Measurements from ENCODE around the gene PRDX5. TPM values are rescaled to one million over a fixed set of nuclear protein-coding genes. Genes with fewer than 3 reads are reported as not detected.
"Not testable (repeated sequence)": the region's sequence is repeated elsewhere in the genome, so short reads cannot be mapped to it uniquely, and the experiment has no call there.

The PRDX5 gene
- total RNA-seq, 1 donor from 2014 or later: 410 TPM

DNA sequence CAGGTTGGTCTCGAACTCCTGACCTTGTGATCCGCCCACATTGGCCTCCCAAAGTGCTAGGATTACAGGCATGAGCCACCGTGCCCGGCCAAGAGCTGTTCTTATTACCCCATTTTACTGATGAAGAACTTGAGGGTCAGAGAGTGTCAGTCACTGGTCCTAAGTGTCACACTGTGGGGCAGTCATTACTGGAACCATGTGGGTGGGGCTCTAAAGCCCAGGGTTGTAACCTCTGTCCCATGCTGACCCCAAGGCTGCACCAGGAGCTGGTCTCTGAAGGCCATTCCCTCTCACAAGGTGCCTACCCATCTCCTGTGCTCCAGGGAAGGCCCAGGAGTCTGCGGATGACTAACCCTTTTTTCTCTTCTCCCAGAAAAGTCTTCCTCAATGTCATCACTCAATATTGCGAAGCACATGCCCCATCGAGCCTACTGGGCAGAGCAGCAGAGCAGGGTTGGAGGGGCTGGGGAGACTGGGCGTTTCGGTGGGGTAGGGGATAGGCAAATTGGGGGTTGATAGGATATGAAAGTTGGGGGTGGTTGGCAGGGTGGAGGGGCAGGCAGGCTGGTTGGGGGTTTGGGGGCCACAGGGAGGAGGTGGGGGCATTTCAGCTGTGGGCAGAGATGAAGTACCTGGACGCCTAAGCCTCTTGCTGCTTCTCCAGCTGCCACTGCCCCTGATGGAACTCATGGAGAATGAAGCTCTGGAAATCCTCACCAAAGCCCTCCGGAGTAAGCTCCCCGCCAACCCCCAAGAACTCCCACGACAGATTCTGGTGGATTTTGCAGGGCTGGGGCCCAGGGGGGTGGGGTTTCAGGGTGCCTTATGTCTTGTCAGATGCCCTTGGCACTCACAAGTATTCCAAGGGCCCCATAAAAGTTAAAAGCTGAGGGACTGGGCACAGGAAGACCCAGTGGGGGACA is 14.6 kb upstream of the PRDX5 start:
- intact Hi-C loops (cut with DNase I): loop anchor here (1.0 to 5.0 kb wide), 6 partner anchors 19 to 116 kb away; partner anchors contain the start of genes BAD, FKBP2, GPR137 and PLCB3
- DNase-seq (ENCODE audit: missing footprints) (peak; percentile 17), ATAC-seq (no peak)

DNA sequence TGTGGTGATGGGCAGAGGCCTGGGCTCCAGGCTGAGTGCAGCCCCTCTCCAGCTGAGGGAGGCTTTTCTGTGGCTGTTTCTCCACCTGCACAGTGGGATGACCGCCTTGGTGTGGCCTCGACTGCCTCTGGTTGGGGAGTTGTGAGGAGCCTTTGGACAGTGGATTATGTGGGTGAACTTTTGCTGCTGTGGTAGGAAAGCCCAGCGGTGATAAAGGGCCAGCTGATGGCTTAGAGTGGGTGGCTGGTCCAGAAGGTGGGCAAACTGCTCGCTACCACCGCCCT is 13.9 kb upstream of the PRDX5 start:
- ATAC-seq (no peak), DNase-seq (ENCODE audit: missing footprints) (peak; percentile 56)
- intact Hi-C loops (cut with DNase I): loop anchor here (1.0 to 5.0 kb wide), 6 partner anchors 19 to 117 kb away; partner anchors contain the start of genes BAD, FKBP2, GPR137 and PLCB3

DNA sequence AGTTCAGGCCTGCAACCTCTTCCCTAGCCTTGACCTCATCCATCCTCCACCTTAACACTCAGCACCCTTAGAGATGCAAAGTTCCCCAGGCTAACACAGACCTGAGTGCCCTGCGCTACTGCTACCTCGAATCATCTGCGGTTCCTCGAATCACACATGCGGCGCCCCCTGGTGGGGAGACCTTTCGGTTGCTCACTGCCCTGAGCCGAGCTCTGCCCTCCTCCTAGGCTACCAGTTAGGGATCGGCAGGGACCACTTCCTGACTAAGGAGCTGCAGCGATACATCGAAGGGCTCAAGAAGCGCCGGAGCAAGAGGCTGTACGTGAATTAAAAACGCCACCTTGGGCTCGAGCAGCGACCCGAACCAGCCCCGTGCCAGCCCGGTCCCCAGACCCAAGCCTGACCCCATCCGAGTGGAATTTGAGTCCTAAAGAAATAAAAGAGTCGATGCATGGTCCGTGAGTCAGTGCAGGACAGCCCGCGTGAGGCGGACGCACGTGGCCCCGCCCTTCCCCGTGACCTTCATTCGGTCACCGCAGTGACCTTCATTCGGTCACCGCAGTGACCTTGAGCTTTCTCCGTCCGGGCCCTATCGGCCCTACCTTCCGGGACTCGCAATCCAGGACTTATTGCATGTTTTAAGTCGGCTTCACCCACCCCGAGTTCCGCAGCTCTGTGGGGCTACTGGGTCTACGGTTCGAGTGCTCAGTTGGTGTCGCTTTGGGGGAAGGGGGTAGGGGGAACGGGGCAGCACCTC is 13.4 kb upstream of the PRDX5 start:
- ATAC-seq: peak; percentile 54
- intact Hi-C loops (cut with DNase I): loop anchor here (1.0 to 5.0 kb wide), 7 partner anchors 20 to 117 kb away; partner anchors contain the start of genes BAD, FKBP2, GPR137 and PLCB3
- peak; percentile 94 for DNase-seq (ENCODE audit: missing footprints)

DNA sequence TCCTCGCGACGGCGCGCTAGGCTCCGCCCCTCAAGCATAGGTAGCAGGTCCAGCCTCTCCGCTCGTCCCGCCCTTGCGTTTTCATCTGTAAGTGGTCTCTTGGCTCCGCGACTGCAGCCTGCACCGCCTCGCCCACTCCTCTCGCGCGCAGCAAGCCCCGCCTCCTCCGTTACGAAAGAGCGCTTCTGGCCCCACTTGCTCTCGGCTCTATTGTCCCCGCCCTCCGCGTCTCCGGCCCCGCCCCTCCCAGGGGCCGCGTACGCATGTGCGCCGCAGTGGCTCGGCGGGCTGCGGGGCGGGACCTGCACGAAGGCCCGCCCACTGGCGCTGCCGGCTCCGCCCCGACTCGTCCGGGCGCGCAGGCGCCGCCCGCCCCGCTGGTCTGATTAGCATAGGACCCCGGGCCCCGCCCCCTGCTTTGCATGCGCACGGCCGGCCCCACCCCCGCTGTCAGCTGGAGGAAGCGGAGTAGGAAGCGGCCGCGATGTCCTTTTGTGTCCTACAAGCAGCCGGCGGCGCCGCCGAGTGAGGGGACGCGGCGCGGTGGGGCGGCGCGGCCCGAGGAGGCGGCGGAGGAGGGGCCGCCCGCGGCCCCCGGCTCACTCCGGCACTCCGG is 12.7 kb upstream of the PRDX5 start, which contains the start of gene ESRRA:
ESRRA (plus strand) TSS at position 450 of the 616 bp plus-strand sequence. CDS start 1,656 bp downstream, outside the sequence.
- peak; percentile 100 for DNase-seq (ENCODE audit: missing footprints)
- intact Hi-C loops (cut with DNase I): loop anchor here (1.0 to 2.0 kb wide), 4 partner anchors 20 to 64 kb away; partner anchors contain the start of genes BAD, FKBP2 and GPR137
- peak; percentile 92 for ATAC-seq

DNA sequence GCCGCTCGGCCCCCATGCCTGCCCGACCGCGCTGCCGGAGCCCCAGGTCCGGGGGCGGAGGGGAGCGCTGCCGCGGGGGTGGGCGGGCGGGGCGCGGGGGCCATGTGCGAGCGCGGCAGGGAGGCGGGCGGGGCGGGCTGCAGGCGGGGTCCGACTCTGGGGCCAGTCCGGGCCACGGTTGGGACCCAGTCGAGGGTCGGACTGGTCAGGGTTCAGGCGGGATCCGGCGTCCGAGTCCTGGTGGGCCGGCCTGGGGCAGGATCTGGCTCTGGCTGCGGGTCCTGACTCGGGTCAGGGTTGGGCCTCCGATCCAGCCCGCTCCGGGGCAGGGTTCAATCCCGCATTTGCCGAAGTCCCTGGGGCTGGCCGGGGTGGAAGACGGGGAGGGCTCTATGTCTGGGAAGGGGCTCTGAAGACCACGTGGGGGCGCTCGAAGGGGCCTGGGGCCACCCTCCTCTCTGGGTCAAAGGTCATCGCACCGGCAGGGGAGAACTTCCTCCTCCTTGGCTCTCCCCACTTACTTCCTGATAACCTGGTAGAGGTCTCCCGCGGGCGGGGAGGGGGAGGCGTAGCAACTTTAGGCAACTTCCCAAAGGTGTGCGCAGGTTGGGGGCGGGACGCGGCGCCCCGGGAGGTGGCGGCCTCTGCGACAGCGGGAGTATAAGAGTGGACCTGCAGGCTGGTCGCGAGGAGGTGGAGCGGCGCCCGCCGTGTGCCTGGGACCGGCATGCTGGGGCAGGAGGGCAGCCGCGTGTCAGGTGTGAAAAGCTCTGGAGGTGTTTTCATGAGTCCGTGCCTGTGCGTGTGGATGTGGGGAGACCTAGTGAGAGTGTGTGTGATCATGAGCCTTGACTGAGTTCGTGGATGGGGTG is 12.0 kb upstream of the PRDX5 start:
- ATAC-seq: peak; percentile 10
- peak; percentile 88 for DNase-seq (ENCODE audit: missing footprints)
- intact Hi-C loops (cut with DNase I): loop anchor here (1.0 to 2.0 kb wide), 4 partner anchors 21 to 65 kb away; partner anchors contain the start of genes BAD, FKBP2 and GPR137

- intact Hi-C loops (cut with DNase I): no loop called here
- DNase-seq (ENCODE audit: missing footprints): peak; percentile 64
- no peak for ATAC-seq
Observed at GRCh38 chr11:64306563-64306875, 11.4 kb upstream of the PRDX5 start.

DNA sequence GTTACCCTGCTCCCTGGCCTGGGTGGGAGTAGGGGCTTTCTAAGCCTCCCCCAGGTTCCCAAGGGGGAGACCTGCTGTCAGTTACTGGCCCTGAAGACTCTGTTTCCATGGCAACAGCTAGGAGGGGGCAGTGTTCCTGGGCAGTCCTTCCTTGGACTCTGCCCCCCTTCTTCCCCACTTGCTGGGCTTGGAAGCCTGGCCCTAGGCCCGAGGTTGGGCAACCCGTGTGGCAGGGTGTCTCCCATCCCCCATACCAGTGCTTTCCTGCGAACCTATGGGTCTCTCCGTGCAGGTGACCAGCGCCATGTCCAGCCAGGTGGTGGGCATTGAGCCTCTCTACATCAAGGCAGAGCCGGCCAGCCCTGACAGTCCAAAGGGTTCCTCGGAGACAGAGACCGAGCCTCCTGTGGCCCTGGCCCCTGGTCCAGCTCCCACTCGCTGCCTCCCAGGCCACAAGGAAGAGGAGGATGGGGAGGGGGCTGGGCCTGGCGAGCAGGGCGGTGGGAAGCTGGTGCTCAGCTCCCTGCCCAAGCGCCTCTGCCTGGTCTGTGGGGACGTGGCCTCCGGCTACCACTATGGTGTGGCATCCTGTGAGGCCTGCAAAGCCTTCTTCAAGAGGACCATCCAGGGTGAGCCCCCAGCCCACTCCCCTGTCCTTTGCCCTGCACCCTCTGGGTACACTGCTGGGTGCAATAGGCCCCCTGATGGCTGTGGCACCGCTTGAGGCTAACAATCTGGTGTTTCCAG is 10.9 kb upstream of the PRDX5 start:
- DNase-seq (ENCODE audit: missing footprints) (peak; percentile 71), ATAC-seq (no peak)
- intact Hi-C loops (cut with DNase I): no loop called here

DNA sequence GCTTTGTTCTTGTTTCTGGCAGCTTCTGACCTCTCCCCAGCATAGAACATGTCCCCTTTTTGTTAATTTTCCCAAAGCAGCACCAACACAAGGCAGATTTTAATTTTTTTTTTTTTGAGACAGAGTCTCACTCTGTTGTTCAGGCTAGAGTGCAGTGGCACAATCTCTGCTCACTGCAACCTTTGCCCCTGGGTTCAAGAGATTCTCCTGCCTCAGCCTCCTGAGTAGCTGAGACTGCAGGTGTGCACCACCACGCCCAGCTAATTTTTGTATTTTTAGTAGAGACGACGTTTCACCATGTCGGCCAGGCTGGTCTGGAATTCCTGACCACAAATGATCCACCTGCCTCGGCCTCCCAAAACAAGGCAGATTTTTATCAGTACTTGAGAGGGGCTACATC is 10.1 kb upstream of the PRDX5 start:
- ATAC-seq; intact Hi-C loops (cut with DNase I): not testable (repeated sequence)
- DNase-seq (ENCODE audit: missing footprints): peak; percentile 26

GRCh38 chr11:64312947-64313346 is 5.0 kb upstream of the PRDX5 start:
- ATAC-seq (no peak), DNase-seq (ENCODE audit: missing footprints) (no peak)
- intact Hi-C loops (cut with DNase I): no loop called here

DNA sequence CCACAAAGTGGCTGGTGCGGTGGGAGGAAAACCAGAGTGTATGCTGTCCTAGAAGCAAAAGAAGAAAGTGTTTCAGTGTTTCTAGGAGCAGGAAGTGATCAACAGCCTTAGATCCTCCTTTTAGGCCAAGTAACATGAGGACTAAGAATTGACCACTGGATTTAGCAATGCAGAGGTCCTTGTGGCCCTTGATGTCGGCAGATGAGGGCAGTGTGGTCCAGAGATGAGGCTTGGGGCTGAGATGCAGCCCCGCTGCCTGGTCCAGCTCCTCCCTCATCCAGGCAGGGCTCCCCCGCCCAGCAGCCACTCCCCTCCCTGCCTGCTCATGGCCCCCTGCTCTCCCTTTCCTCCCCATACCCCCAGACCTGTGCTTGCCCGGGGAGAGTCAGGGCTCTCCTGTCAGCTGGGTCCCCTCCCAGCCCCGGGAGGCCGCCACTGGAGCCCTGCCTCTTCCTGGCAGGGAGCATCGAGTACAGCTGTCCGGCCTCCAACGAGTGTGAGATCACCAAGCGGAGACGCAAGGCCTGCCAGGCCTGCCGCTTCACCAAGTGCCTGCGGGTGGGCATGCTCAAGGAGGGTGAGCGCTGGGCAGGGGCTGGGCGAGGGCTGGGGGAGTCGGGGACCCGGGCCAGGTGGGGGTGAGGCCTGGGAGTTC is 4.3 kb upstream of the PRDX5 start:
- ATAC-seq: peak; percentile 15
- intact Hi-C loops (cut with DNase I): no loop called here
- DNase-seq (ENCODE audit: missing footprints): peak; percentile 85

DNA sequence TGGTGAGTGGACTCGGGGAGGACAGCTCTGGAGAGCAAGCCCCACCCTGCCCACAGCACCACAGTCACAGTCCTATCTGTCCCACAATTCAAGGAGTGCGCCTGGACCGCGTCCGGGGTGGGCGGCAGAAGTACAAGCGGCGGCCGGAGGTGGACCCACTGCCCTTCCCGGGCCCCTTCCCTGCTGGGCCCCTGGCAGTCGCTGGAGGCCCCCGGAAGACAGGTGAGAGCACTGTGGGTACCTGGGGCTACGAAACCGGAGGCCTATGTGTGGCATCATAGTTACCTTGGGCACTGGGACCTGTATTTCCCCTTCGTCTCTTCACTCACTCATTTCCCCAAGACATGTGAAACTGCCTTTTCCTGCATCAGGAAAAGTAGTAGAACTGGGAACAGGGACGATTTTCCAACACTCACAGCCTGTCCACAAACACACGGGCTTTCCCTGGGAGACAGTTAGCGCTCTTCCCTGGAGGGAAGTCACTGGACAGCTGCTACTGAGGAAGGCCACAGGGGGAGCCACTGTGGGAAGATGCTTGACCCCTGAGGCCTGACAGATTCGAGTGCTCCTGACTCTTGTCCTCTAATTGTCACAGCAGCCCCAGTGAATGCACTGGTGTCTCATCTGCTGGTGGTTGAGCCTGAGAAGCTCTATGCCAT is 3.6 kb upstream of the PRDX5 start:
- no peak for ATAC-seq
- intact Hi-C loops (cut with DNase I): no loop called here
- DNase-seq (ENCODE audit: missing footprints): no peak

- no peak for DNase-seq (ENCODE audit: missing footprints)
- no peak for ATAC-seq
- intact Hi-C loops (cut with DNase I): no loop called here
Observed at GRCh38 chr11:64314805-64315561, 2.9 kb upstream of the PRDX5 start.

GRCh38 chr11:64315667-64316526 is 2.0 kb upstream of the PRDX5 start:
- DNase-seq (ENCODE audit: missing footprints); ATAC-seq; intact Hi-C loops (cut with DNase I): not testable (repeated sequence)

GRCh38 chr11:64316672-64317324 is 1.1 kb upstream of the PRDX5 start:
- intact Hi-C loops (cut with DNase I): loop anchor here (1.0 kb wide), 1 partner anchor 46 kb away; no protein-coding TSS in a partner anchor
- no peak for DNase-seq (ENCODE audit: missing footprints)
- ATAC-seq: no peak

Measured in Right ventricle myocardium inferior (tissue), 1 donor.